Measurements from ENCODE around the gene TLE3. TPM values are rescaled to one million over a fixed set of nuclear protein-coding genes. Genes with fewer than 3 reads are reported as not detected.

TLE3 gene
- polyA plus RNA-seq, 2 of the 4 experiments (the other 2 are of a cell fraction): 4.6 to 5.3 TPM

DNA sequence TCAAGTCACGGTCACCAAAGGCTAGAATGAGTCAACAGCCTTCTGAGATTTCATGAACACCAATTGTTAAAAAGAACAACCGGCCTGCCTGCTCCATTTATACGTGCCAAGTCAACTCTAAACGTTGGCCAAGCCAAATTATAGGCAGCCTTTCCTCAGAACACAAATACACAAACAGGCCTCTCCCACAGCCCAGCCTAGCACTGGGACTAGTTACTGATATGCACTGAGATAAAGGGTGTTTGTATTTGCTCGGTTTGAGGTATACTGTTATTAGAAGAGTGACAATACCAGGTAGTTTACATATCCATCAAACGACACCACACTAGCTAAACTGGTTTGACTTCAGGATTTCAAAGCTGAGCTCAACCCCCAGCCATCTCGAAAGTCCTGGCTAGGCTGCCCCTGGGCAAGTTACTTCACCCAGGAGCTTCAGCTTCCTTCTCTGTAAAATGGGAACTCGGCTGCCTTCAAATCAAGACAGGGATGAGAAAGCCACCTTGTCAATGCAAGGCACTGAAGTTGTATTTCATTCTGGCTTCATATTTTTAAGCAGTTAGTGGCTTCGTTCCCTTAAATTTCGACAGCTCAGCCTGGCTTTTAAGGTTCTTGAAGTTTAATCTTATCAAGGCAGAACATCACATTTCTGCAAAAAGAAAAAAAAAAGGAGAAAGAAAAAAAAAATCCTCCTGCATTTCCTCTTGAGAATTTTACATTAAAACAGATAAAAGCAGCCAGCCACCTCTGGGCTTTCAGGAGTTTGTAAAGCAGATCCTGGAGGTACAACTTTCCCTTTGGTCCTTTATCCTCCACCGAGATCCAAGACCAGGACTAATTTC lies 4.0 kb downstream of the TLE3 start:
- Histone ChIP-seq H3K4me2 (no peak overlapping the region), H3K9me3 (no peaks in the 10 kb centered on the region), H3K27ac (no peak overlapping the region), H3K4me3 (no peak overlapping the region), H3K4me1 (peaks cover 18% of the 10 kb centered on the region)
- WGBS (ENCODE audit: missing lambda C conversion rate): 88% methylated on average over 11 of the region's 11 CpGs
- TF ChIP-seq RAD21 (conservative IDR thresholded peaks at IDR 0.05 in 1 of 2, IDR thresholded peaks at IDR 0.05 in 1 of 2): no peak
- TF ChIP-seq, protein P1, sequence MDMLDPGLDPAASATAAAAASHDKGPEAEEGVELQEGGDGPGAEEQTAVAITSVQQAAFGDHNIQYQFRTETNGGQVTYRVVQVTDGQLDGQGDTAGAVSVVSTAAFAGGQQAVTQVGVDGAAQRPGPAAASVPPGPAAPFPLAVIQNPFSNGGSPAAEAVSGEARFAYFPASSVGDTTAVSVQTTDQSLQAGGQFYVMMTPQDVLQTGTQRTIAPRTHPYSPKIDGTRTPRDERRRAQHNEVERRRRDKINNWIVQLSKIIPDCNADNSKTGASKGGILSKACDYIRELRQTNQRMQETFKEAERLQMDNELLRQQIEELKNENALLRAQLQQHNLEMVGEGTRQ (IDR thresholded peaks at IDR 0.05): no peak
- TF ChIP-seq CTCF (IDR thresholded peaks at IDR 0.05): no peak
- no peak for TF ChIP-seq HOXA7 (CRISPR knock-in tag; IDR thresholded peaks at IDR 0.05)
- TF ChIP-seq HEYL (CRISPR knock-in tag; IDR thresholded peaks at IDR 0.05): no peak
- no peak for TF ChIP-seq RNF2 (IDR thresholded peaks at IDR 0.05; ENCODE audit: borderline replicate concordance, low read depth)
- no peak for TF ChIP-seq RCOR1 (IDR thresholded peaks at IDR 0.05; ENCODE audit: low read depth, low read length)
- no peak for TF ChIP-seq NR3C1 (IDR thresholded peaks at IDR 0.05)
- TF ChIP-seq, protein P2, sequence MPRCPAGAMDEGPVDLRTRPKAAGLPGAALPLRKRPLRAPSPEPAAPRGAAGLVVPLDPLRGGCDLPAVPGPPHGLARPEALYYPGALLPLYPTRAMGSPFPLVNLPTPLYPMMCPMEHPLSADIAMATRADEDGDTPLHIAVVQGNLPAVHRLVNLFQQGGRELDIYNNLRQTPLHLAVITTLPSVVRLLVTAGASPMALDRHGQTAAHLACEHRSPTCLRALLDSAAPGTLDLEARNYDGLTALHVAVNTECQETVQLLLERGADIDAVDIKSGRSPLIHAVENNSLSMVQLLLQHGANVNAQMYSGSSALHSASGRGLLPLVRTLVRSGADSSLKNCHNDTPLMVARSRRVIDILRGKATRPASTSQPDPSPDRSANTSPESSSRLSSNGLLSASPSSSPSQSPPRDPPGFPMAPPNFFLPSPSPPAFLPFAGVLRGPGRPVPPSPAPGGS (IDR thresholded peaks at IDR 0.05): no peak
- no peak for TF ChIP-seq RFX5 (IDR thresholded peaks at IDR 0.05)
- CTCF ChIA-PET: interaction anchor here (0.7 to 1.5 kb wide), 4 partner anchors 319 to 616 kb away, joined by 3 to 8 read pairs (median 4); no protein-coding TSS in a partner anchor
- no peak for ATAC-seq
- no peak for FAIRE-seq
- POLR2A ChIA-PET: no interaction called here
- DNase-seq (ENCODE audit: low read depth in 1 of 2, low spot score in 1 of 2): no peak

DNA sequence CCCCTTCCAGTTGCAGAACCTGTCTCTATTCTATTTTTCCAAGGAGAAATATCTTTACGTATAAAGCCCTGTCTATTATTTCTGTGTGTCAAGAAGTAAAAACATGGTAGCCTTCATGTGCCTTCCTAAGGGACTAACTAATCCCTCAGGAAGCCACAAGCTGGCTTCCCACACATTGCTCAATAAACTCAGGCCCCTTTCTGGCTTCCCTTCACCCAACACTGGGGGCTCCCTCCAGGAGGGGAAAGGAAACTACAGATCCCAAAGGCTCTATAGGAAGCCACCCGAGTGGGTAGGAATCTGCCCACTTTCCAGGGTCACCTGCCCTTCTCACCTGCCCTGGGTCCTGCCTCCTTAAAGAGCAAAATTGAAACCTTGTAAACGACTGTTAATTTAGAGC lies 4.6 kb downstream of the TLE3 start:
- Histone ChIP-seq H3K27ac (no peak overlapping the region), H3K9me3 (no peaks in the 10 kb centered on the region), H3K4me3 (no peak overlapping the region), H3K4me2 (no peak overlapping the region), H3K4me1 (peaks cover 12% of the 10 kb centered on the region)
- CTCF ChIA-PET: interaction anchor here (1.0 to 1.7 kb wide), 5 partner anchors 15 to 616 kb away, joined by 3 to 6 read pairs (median 4); no protein-coding TSS in a partner anchor
- no peak for ATAC-seq
- POLR2A ChIA-PET: no interaction called here
- no peak for FAIRE-seq
- WGBS (ENCODE audit: missing lambda C conversion rate): 90% methylated on average over 3 of the region's 3 CpGs
- DNase-seq (ENCODE audit: low read depth in 1 of 2, low spot score in 1 of 2): no peak
- no peak for TF ChIP-seq HMGXB4 (CRISPR knock-in tag; IDR thresholded peaks at IDR 0.05; ENCODE audit: borderline replicate concordance)
- no peak for TF ChIP-seq RAD21 (conservative IDR thresholded peaks at IDR 0.05 in 1 of 2, IDR thresholded peaks at IDR 0.05 in 1 of 2)
- TF ChIP-seq POLR2A (IDR thresholded peaks at IDR 0.05; ENCODE audit: low read length): no peak

DNA sequence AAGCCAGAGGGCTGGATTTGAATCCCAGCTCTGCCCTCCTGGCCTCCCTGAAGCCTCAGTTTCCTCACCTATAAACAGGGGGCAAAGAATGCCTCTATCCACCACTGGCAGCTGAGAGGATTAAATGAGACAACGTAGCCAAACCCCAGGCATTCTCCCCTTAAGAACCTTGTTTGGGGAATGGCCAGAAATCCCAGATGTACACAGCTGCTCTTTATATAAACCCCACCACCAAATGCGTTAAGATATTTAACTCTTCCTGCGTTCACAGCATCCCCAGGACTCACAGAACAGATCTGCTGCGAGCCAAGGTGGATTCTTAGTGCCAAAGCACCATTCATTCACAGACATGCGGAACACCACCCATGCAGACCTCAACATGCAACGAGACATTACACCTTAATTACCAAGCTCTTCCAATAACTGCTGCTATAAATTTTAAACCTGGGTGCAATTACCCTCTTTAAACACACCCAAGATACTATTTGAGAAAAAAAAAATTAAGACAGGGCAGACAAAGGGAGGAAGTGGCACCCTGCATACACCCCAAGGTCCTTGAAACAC lies 5.2 kb downstream of the TLE3 start:
- Histone ChIP-seq H3K9me3 (no peaks in the 10 kb centered on the region), H3K4me3 (no peak overlapping the region), H3K27ac (no peak overlapping the region), H3K4me1 (peaks cover 10% of the 10 kb centered on the region; the same call in 2 of the 3 replicates), H3K4me2 (no peak overlapping the region)
- DNase-seq (ENCODE audit: low read depth in 1 of 2, low spot score in 1 of 2) (no peak), ATAC-seq (no peak), FAIRE-seq (no peak)
- CTCF ChIA-PET: interaction anchor here (1.0 to 1.7 kb wide), 4 partner anchors 15 to 516 kb away, joined by 3 to 6 read pairs (median 4); no protein-coding TSS in a partner anchor
- 89% methylated on average over 6 of the region's 6 CpGs for WGBS (ENCODE audit: missing lambda C conversion rate)
- POLR2A ChIA-PET: no interaction called here
- TF ChIP-seq, protein P3, sequence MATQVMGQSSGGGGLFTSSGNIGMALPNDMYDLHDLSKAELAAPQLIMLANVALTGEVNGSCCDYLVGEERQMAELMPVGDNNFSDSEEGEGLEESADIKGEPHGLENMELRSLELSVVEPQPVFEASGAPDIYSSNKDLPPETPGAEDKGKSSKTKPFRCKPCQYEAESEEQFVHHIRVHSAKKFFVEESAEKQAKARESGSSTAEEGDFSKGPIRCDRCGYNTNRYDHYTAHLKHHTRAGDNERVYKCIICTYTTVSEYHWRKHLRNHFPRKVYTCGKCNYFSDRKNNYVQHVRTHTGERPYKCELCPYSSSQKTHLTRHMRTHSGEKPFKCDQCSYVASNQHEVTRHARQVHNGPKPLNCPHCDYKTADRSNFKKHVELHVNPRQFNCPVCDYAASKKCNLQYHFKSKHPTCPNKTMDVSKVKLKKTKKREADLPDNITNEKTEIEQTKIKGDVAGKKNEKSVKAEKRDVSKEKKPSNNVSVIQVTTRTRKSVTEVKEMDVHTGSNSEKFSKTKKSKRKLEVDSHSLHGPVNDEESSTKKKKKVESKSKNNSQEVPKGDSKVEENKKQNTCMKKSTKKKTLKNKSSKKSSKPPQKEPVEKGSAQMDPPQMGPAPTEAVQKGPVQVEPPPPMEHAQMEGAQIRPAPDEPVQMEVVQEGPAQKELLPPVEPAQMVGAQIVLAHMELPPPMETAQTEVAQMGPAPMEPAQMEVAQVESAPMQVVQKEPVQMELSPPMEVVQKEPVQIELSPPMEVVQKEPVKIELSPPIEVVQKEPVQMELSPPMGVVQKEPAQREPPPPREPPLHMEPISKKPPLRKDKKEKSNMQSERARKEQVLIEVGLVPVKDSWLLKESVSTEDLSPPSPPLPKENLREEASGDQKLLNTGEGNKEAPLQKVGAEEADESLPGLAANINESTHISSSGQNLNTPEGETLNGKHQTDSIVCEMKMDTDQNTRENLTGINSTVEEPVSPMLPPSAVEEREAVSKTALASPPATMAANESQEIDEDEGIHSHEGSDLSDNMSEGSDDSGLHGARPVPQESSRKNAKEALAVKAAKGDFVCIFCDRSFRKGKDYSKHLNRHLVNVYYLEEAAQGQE (IDR thresholded peaks at IDR 0.05): no peak
- TF ChIP-seq GATA3 (IDR thresholded peaks at IDR 0.05; ENCODE audit: borderline replicate concordance) (no peak), ESRRA (IDR thresholded peaks at IDR 0.05; ENCODE audit: borderline replicate concordance, low read length) (no peak), POLR2AphosphoS2 (conservative IDR thresholded peaks at IDR 0.05; ENCODE audit: low read length) (no peak), ELK1 (IDR thresholded peaks at IDR 0.05; ENCODE audit: low read depth, low read length) (no peak), SMC3 (IDR thresholded peaks at IDR 0.05) (no peak)
- TF ChIP-seq, protein P1 (IDR thresholded peaks at IDR 0.05): no peak

Data from A549 (cell line).